Raji (cell line): ENCODE measurements around the gene FBXW10B.
"Not testable (repeated sequence)": the region's sequence is repeated elsewhere in the genome, so short reads cannot be mapped to it uniquely, and the experiment has no call there.

Experiments used
- POLR2A ChIP-seq: IDR thresholded peaks from 2 replicates; pipeline ENCODE4 v1.6.1; 2011; ENCODE audit warnings: low read depth, low read length, control low read depth; ENCODE audit not compliant: insufficient read depth

The FBXW10B gene, protein sequence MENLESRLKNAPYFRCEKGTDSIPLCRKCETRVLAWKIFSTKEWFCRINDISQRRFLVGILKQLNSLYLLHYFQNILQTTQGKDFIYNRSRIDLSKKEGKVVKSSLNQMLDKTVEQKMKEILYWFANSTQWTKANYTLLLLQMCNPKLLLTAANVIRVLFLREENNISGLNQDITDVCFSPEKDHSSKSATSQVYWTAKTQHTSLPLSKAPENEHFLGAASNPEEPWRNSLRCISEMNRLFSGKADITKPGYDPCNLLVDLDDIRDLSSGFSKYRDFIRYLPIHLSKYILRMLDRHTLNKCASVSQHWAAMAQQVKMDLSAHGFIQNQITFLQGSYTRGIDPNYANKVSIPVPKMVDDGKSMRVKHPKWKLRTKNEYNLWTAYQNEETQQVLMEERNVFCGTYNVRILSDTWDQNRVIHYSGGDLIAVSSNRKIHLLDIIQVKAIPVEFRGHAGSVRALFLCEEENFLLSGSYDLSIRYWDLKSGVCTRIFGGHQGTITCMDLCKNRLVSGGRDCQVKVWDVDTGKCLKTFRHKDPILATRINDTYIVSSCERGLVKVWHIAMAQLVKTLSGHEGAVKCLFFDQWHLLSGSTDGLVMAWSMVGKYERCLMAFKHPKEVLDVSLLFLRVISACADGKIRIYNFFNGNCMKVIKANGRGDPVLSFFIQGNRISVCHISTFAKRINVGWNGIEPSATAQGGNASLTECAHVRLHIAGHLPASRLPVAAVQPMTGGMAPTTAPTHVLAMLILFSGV

DNA sequence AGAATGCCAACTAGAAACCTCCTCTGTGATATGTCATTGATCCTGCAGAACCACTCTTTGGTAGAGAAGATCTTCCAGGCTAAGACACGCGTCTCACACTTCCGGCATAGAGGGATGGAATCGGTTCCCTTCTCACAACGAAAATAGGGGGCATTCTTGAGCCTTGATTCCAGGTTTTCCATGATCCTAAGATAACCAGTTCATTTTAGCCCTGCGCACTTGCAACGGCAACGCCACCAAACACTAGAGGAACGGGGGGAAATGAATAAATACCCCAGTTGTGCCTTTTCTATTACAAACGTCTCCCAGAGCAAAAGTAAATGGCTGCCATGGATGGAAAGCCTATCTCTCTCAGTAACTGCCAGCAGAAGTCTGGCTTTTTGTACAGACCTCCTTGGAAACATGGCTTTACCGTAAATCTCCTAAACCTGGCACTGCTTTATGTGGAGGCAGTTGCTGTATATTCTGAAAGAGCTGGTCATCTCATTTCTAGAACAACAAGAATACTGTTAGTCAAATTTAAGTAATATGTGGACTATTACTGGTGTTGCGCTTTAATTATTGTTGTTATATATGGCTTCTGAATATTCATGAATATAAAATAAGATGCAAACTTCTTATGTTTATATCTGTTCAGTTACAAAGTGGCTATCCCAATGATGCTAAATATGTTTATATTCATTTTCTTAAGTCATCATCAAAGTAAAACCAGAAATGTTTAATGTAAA, at the start of gene FBXW10B:
Gene FBXW10B (minus strand): TSS at position 374 of the 728 bp plus-strand sequence. CDS start 192 bp downstream, at position 182.
- TF ChIP-seq POLR2A, result not testable (repeated sequence)

DNA sequence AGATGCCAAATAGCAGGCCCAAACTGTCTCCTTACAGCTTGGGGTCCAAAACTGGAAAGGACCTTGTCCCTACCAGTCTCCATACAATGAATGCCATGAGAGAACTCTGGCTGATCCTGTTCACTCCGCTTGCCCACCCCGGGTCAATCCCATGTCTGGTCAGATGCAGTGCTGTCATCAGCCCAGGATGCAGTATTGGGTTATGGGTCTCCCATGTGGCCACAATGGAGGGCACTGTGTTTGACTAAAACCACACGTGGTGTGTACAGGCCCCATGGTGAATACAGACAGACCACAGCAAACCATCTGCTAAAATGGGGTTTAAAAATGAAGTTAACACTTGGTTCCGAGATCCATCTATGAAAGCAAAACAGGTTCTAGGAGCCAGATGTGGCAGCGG, 44.2 kb upstream of the FBXW10B start:
- TF ChIP-seq POLR2A, result no peak

DNA sequence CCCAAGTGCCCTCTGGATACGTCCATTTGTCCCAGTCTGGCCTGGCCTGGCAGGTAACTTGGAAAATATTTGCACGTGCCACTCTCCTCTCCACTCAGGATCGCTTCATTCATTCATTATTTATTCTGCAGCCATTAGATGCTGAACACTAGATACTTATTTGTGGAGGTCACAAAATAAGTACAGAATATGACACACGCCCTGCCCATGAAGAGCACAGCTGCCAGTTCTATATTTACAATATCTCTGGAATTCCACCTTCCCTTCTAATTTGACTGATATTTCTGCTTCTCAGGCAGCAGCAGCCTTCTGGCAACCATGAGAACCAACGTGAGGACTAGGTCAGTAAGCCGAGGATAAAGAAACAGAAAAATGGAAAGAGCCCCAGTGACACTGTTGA, 43.7 kb upstream of the FBXW10B start:
- TF ChIP-seq POLR2A, result no peak

DNA sequence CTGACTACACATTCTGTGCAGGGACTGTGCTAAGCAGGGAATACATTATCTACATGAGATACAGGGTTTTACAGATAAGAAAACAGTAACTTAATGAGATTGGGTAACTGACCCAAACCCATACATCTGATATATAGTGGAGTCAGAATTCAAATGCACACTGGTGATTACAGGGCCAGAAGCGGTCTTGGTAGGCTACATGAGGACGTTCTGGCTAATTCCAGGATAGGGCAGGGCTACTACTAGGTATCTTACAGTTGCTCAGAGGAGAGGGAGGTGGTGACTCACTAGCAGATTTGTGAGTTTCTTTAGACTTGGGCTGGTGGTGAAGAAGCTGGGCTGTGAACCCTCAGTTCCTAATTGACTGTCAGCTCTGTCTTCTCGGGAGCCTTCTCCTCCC, 43.2 kb upstream of the FBXW10B start:
- no peak for TF ChIP-seq POLR2A

DNA sequence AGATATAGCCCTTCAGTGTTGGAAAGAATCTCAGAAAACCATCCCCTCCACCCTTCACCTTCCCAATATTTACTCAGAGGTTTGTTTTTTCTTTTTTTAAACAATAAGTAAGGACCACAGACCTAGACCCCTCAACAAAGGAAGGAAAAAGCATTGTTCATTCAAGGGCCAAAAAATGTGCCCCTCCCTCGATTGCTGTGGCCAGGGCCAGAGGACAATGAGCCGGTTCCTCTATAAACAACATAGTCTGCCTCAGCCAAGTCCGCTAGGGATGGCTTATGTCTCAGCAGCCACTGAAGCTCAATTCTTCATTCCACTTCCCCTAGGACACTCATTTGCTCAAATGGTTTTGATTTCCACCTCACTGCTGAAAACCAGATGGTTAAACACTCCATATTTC, 40.6 kb upstream of the FBXW10B start:
- no peak for TF ChIP-seq POLR2A

DNA sequence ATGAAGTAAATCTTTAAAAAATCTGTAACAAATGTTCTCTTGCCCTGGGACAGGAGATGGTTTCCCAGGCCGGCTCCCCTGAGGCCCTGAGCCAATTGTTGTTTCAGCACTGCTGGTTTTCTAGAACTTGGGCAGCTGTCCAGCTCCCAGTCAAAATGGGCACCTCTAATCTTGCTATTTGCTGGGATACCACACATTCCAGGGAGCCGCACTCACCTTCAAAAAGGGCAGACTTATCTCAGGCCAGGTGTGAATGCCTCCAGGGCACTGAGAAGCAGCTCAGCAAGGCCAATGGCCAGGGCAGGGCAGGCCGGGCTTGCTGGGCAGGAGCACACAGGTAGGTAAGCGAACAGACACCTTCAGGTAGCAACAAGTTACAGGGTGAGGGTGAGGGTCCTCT, 40.2 kb upstream of the FBXW10B start:
- TF ChIP-seq POLR2A, result no peak

DNA sequence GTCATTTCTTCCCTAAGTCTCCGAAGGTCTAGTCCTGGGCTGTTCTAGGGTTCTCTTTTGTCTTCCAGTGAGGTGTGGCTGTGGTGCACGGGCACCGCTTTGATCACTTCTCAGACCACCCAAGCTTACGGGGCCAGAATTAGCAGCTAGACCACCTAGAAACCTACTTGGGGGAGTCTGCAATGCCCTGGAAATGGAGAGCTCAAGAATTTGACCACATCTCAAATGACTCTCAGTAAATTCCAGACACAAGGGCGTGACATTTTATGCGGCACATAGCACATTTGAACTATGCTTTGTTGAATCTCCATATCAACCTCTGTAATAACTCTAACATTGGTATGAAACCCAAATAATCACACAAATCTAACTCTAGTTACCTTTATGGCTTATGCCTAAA, 39.7 kb upstream of the FBXW10B start:
- TF ChIP-seq POLR2A, result no peak

DNA sequence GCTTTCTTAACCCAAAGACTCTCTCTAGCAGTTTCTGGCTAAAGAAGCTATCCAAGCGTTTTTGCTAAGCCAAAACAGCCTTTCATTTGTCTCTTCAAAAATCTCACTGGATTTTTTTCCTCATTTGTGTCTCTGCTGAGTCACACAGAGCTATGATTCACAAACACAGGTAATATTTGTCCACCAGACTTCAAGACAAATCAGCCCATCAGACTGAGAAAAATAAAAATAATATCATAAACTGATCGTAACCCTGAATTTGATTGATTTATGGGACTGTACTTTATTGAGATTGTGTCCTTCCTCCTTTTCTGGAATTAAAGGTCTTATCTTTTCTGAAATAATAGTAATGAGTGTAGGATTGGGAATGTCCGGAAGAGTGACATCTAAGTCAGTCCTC, 38.8 kb upstream of the FBXW10B start:
- no peak for TF ChIP-seq POLR2A

DNA sequence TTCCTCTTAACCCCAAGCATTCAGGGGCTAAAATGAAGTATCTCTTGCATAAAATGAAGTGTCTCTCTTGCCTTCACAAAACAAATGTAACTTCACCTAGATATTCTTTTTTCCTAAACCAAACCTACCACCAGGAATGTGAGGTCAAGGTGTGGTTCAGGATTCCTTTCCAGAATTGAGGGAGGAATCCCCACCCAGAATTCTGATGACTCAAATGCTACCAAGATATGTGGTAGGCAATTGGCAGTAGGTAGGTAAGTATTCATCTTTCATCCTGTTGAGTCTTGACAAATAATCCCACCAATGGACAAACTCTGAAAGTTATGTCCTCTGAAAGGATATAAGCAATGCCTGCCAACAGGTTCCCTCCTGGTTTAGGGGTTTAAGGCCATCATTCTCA, 38.4 kb upstream of the FBXW10B start:
- no peak for TF ChIP-seq POLR2A

DNA sequence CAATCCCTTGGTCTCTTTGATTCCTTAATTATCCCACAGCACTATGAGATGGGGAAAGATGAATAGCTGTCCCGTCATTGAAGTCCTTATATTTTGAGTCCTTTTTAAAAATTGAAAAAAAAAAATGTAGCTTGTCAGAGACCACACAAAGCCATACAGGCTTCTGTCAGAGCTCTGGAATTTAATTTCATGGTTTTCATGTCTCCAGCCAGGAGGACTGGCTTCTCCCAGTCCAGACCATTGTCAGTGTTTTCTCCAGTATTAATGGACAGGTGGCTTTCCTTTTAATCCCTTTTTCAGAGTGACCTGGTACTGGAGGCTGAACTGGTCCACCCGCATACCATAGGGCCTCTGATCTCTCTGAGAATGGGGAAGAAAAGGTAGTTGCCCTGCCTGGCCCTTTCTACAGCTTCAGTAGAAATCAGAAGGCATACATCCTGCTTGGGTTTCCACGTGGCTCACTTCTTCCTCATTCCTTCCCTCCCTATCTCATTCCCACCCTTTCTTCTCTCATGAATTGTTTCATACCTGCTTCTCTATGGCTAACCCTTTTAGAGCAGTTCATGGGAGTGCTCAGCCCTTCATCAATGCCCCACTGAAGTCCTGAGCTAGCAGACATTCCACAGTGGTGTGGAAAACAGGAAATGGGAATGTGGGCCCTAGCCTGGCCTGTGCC, 35.5 kb upstream of the FBXW10B start:
- no peak for TF ChIP-seq POLR2A

DNA sequence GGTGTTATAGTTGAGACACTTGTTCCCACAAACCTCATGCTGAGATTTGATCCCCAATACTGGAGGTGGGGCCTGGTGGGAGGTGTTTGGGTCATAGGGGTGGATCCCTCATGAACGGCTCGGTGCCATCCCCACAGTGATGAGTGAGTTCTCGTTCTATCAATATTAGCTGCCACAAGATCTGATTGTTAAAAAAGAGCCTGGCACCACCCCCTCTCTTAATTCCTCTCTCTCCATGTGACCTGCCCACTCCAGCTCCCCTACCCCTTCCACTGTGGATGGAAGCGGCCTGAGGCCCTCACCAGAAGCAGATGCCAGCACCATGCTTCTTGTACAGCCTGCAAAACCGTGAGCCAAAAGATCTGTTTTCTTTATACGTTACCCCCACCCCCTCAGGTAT, 33.5 kb upstream of the FBXW10B start:
- TF ChIP-seq POLR2A, result no peak

DNA sequence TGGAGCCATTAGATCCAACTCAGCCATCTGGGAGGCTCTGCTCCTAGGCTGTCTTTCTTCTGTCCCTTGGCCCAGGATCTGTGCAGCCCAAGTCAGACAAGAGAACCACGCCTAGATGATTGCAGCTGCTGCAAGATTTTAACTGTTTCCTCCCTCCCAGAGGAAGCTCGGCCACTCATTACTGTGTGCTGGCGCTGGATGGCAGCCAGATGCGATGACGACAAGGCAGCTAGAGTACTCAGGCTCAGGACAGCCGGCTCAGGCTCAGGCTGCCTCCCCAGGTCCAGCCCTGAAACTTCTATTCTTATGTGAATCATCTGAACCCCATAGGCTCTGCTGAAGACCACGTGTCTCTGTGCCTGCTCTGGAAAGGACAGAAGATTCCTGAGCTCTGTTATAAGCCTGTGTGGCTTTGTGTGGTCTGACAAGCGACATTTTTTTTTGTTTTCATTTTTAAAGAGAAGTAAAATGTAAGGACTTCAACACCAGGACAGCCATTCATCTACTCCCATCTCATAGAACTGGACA, 32.1 kb upstream of the FBXW10B start:
- TF ChIP-seq POLR2A, result no peak

DNA sequence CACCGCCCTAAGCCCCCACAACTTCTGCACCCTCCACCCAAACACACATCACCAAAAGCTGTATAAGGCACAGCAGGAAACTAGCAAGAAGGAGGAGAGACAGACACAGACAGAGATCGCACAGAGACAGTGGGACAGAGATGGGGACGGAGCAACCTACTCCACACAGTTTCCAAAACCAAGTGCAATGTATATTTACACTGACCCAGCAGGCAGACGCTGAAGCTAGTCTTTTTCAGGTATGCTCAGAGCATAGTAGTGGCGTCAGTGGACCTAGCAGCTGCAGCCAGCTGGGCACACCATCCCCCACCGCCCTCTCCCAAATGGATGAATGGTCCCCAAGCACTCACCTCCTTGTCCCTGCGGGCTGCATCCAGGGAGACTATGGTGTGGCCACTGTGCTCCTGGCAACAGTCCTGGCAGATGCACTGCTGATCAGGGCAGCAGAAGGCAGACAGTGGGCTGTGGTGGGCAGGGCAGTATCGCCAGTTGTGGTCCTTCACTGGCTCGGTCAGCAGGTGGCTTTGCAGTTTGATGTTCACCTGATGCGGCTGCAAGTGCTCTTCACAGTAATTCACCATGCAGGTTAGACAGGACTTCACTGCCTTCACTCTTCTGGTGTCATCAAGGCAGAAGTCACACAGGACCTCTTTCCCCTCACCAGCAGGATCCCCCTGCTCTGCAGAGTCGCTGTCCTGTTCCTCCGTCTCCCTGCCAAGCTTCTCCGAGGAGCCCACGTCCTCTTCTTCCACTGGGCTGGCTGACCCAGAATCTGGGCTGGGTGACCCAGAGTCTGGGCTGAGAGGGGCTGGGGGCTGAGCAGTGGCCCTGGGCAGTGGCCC, 31.5 kb upstream of the FBXW10B start:
- no peak for TF ChIP-seq POLR2A

DNA sequence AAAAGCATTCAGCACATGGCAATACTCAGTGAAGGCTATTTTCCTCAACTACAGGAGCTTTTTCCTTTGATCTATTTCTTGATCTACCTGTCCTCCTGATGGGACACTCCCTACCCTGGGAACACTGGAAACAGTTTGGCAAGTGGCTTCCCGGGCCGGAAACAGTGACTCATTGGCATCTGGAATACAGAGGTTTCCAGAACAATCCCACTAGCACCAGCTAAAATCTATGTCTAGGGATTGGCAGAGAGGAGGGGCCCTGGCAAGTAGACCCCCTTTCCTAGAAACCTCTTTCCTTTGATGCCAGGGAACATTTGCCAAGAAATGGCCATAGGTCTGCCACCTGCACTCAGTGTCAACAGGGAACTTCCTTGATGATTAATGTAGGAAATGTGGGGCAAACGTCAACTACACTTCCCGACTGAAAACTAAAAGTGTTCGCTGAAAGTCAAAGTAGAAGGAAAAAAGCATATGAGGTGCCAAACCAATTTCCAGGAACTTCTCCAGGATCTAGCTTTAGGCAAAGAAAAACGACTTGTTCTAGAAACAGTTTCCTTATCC, 30.4 kb upstream of the FBXW10B start:
- TF ChIP-seq POLR2A, result no peak

DNA sequence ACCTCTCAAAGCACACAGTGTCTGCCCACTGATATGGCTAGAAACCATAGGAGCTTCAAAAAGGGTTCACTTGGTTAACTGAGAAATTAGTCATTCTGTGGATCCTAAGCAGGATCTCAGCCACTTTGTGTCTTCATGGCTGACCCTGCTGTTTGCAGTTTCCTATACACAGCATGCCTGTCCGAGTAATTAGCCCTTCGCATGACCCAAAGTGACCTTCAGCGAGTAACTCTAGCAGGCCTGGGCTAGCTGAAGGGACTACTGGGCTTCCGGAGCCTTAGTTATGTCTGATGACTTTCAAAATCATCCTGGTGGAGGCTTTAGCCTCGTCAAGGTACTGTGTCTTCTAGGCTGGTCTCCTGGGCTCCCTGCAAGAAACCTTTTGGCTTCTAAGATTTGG, 28.9 kb upstream of the FBXW10B start:
- no peak for TF ChIP-seq POLR2A
